Smooth muscle cell of the brain vasculature (primary cell): ENCODE results near the gene QTRT2.

Experiments used
- DNase-seq: peaks from one replicate; pipeline ENCODE4 v3.0.0-alpha.2; 2012; ENCODE audit warnings: low read depth, low spot score

Gene QTRT2

GRCh38 chr3:114078126-114078525 is 21.6 kb downstream of the QTRT2 start:
- DNase-seq, result no peak

GRCh38 chr3:114079761-114080160 is 23.2 kb downstream of the QTRT2 start:
- no peak for DNase-seq

- no peak for DNase-seq
These were observed 23.7 kb downstream of the QTRT2 start for GRCh38 chr3:114080201-114080600.

GRCh38 chr3:114081037-114081436 is 24.5 kb downstream of the QTRT2 start:
- no peak for DNase-seq

- no peak for DNase-seq
These were observed 26.6 kb downstream of the QTRT2 start for GRCh38 chr3:114083112-114083511.

GRCh38 chr3:114086356-114086755 is 29.8 kb downstream of the QTRT2 start:
- DNase-seq, result no peak

- no peak for DNase-seq
These were observed 33.1 kb downstream of the QTRT2 start for GRCh38 chr3:114089675-114090074.

- DNase-seq, result no peak
These were observed 35.8 kb downstream of the QTRT2 start for GRCh38 chr3:114092151-114093015.

- no peak for DNase-seq
These were observed 36.5 kb downstream of the QTRT2 start for GRCh38 chr3:114093016-114093380.

GRCh38 chr3:114093596-114093995 is 37.1 kb downstream of the QTRT2 start:
- peak; percentile 68 for DNase-seq

- no peak for DNase-seq
These were observed 39.3 kb downstream of the QTRT2 start for GRCh38 chr3:114095796-114096195.

- DNase-seq, result no peak
These were observed 44.6 kb downstream of the QTRT2 start for GRCh38 chr3:114101101-114101500.

- DNase-seq, result no peak
These were observed 46.6 kb downstream of the QTRT2 start for GRCh38 chr3:114103181-114103580.

GRCh38 chr3:114103858-114104257 is 47.3 kb downstream of the QTRT2 start:
- no peak for DNase-seq

- DNase-seq, result no peak
These were observed 47.9 kb downstream of the QTRT2 start for GRCh38 chr3:114104414-114104813.

GRCh38 chr3:114108137-114108536 is 51.6 kb downstream of the QTRT2 start:
- DNase-seq, result no peak

- no peak for DNase-seq
These were observed 53.9 kb downstream of the QTRT2 start for GRCh38 chr3:114110439-114110838.

GRCh38 chr3:114111060-114111770 is 54.7 kb downstream of the QTRT2 start:
- DNase-seq, result no peak

GRCh38 chr3:114112696-114113095 is 56.2 kb downstream of the QTRT2 start:
- no peak for DNase-seq

GRCh38 chr3:114114719-114115118 is 58.2 kb downstream of the QTRT2 start:
- DNase-seq, result no peak

- DNase-seq, result no peak
These were observed 58.6 kb downstream of the QTRT2 start for GRCh38 chr3:114115143-114115542.

GRCh38 chr3:114119776-114120175 is 63.2 kb downstream of the QTRT2 start:
- no peak for DNase-seq

GRCh38 chr3:114120211-114120610 is 63.7 kb downstream of the QTRT2 start:
- no peak for DNase-seq
